ENCODE data around the gene FAM53A.
A peak's percentile ranks its signal among the peaks of the same experiment; 100 is the strongest.

Gene FAM53A

DNA sequence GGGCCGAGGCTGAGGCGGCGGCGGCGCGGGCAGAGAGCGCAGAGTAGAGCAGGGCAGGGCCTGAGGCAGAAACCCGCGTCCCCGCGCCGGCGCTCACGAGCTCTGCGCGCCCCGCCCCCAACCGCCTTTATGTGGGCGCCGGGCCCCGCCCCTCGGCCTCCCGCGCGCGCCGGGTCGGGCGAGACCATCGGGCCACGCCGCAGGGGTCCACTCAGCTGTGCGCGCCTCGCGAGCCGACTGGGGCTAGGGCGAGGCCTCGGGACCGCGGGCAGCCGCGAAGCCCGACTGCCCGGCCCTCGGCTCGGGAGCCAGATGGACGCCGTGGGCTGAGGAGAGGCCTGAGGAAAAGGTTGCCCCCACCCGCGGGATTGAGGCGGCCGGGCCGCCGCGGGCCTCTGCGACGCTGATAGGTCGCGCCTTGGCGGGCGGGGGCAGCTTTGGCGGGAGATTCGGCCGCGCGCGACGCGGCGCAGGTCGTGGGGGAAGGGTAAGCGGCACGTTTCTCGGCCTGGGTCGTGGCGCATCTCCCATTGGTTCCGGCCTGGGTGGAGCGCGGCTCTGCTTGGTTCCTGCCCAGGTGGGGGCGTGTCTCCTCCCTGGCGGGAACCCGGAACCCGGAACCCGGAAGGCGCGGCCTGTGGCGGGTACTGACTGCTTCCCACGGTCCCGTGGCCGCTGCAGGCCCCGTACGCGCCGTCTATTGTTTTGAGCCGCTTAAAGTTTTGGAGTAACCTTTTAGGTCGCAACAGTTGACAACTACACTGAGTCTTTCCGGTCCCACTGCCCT lies 28.3 kb upstream of the FAM53A start, which contains the start of gene SLBP (continued):
- no peak for TF ChIP-seq ZNF571 (tag by site-specific recombination; IDR thresholded peaks at IDR 0.05)
- TF ChIP-seq ZFHX2 (tag by site-specific recombination; conservative IDR thresholded peaks at IDR 0.05), result peak; percentile 77
- no peak for TF ChIP-seq ZNF311 (tag by site-specific recombination; IDR thresholded peaks at IDR 0.05; ENCODE audit: borderline replicate concordance)
- peak; percentile 16; the same call in 1 of the 2 replicates for TF ChIP-seq ZIC2 (tag by site-specific recombination; IDR thresholded peaks at IDR 0.05)
- TF ChIP-seq SP7 (tag by site-specific recombination; IDR thresholded peaks at IDR 0.05), result peak; percentile 72
- no peak for TF ChIP-seq ZNF416 (tag by site-specific recombination; IDR thresholded peaks at IDR 0.05)
- TF ChIP-seq ZNF843 (tag by site-specific recombination; IDR thresholded peaks at IDR 0.05), result peak; percentile 63; the same call in 1 of the 2 replicates
- TF ChIP-seq, protein P1, sequence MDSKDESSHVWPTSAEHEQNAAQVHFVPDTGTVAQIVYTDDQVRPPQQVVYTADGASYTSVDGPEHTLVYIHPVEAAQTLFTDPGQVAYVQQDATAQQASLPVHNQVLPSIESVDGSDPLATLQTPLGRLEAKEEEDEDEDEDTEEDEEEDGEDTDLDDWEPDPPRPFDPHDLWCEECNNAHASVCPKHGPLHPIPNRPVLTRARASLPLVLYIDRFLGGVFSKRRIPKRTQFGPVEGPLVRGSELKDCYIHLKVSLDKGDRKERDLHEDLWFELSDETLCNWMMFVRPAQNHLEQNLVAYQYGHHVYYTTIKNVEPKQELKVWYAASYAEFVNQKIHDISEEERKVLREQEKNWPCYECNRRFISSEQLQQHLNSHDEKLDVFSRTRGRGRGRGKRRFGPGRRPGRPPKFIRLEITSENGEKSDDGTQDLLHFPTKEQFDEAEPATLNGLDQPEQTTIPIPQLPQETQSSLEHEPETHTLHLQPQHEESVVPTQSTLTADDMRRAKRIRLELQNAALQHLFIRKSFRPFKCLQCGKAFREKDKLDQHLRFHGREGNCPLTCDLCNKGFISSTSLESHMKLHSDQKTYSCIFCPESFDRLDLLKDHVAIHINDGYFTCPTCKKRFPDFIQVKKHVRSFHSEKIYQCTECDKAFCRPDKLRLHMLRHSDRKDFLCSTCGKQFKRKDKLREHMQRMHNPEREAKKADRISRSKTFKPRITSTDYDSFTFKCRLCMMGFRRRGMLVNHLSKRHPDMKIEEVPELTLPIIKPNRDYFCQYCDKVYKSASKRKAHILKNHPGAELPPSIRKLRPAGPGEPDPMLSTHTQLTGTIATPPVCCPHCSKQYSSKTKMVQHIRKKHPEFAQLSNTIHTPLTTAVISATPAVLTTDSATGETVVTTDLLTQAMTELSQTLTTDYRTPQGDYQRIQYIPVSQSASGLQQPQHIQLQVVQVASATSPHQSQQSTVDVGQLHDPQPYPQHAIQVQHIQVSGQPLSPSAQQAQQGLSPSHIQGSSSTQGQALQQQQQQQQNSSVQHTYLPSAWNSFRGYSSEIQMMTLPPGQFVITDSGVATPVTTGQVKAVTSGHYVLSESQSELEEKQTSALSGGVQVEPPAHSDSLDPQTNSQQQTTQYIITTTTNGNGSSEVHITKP (tag by site-specific recombination; IDR thresholded peaks at IDR 0.05), result peak; percentile 98
- TF ChIP-seq KLF9 (tag by site-specific recombination; IDR thresholded peaks at IDR 0.05; ENCODE audit: low read depth), result peak; percentile 90
- TF ChIP-seq ZNF335 (tag by site-specific recombination; conservative IDR thresholded peaks at IDR 0.05), result peak; percentile 55
- peak; percentile 81; the same call in 1 of the 2 replicates for TF ChIP-seq BCL11B (tag by site-specific recombination; IDR thresholded peaks at IDR 0.05; ENCODE audit: low read depth)
- TF ChIP-seq ZNF560 (tag by site-specific recombination; IDR thresholded peaks at IDR 0.05; ENCODE audit: borderline replicate concordance), result no peak
- peak; percentile 92 for TF ChIP-seq SP3 (tag by site-specific recombination; IDR thresholded peaks at IDR 0.05)
- TF ChIP-seq, protein P2, sequence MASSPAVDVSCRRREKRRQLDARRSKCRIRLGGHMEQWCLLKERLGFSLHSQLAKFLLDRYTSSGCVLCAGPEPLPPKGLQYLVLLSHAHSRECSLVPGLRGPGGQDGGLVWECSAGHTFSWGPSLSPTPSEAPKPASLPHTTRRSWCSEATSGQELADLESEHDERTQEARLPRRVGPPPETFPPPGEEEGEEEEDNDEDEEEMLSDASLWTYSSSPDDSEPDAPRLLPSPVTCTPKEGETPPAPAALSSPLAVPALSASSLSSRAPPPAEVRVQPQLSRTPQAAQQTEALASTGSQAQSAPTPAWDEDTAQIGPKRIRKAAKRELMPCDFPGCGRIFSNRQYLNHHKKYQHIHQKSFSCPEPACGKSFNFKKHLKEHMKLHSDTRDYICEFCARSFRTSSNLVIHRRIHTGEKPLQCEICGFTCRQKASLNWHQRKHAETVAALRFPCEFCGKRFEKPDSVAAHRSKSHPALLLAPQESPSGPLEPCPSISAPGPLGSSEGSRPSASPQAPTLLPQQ (tag by site-specific recombination; IDR thresholded peaks at IDR 0.05), result peak; percentile 70; the same call in 1 of the 2 replicates
- peak; percentile 72; the same call in 1 of the 2 replicates for TF ChIP-seq ZBTB17 (tag by site-specific recombination; IDR thresholded peaks at IDR 0.05)
- TF ChIP-seq GLIS2 (tag by site-specific recombination; IDR thresholded peaks at IDR 0.05), result peak; percentile 94
- peak; percentile 83 for TF ChIP-seq KLF16 (tag by site-specific recombination; IDR thresholded peaks at IDR 0.05)
- TF ChIP-seq, protein P3, sequence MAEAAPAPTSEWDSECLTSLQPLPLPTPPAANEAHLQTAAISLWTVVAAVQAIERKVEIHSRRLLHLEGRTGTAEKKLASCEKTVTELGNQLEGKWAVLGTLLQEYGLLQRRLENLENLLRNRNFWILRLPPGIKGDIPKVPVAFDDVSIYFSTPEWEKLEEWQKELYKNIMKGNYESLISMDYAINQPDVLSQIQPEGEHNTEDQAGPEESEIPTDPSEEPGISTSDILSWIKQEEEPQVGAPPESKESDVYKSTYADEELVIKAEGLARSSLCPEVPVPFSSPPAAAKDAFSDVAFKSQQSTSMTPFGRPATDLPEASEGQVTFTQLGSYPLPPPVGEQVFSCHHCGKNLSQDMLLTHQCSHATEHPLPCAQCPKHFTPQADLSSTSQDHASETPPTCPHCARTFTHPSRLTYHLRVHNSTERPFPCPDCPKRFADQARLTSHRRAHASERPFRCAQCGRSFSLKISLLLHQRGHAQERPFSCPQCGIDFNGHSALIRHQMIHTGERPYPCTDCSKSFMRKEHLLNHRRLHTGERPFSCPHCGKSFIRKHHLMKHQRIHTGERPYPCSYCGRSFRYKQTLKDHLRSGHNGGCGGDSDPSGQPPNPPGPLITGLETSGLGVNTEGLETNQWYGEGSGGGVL (tag by site-specific recombination; IDR thresholded peaks at IDR 0.05), result peak; percentile 89
- peak; percentile 63; the same call in 1 of the 2 replicates for TF ChIP-seq ZNF561 (tag by site-specific recombination; IDR thresholded peaks at IDR 0.05; ENCODE audit: borderline replicate concordance)
- TF ChIP-seq, protein P4, sequence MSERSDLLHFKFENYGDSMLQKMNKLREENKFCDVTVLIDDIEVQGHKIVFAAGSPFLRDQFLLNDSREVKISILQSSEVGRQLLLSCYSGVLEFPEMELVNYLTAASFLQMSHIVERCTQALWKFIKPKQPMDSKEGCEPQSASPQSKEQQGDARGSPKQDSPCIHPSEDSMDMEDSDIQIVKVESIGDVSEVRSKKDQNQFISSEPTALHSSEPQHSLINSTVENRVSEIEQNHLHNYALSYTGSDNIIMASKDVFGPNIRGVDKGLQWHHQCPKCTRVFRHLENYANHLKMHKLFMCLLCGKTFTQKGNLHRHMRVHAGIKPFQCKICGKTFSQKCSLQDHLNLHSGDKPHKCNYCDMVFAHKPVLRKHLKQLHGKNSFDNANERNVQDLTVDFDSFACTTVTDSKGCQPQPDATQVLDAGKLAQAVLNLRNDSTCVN (tag by site-specific recombination; optimal IDR thresholded peaks at IDR 0.05), result peak; percentile 93
- peak; percentile 75 for TF ChIP-seq ZXDB (tag by site-specific recombination; IDR thresholded peaks at IDR 0.05)
- TF ChIP-seq, protein P5, sequence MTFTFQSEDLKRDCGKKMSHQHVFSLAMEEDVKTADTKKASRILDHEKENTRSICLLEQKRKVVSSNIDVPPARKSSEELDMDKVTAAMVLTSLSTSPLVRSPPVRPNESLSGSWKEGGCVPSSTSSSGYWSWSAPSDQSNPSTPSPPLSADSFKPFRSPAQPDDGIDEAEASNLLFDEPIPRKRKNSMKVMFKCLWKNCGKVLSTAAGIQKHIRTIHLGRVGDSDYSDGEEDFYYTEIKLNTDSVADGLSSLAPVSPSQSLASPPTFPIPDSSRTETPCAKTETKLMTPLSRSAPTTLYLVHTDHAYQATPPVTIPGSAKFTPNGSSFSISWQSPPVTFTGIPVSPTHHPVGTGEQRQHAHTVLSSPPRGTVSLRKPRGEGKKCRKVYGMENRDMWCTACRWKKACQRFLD (tag by site-specific recombination; IDR thresholded peaks at IDR 0.05), result no peak
- TF ChIP-seq ZBTB8A (tag by site-specific recombination; IDR thresholded peaks at IDR 0.05), result peak; percentile 82
- TF ChIP-seq, protein P6, sequence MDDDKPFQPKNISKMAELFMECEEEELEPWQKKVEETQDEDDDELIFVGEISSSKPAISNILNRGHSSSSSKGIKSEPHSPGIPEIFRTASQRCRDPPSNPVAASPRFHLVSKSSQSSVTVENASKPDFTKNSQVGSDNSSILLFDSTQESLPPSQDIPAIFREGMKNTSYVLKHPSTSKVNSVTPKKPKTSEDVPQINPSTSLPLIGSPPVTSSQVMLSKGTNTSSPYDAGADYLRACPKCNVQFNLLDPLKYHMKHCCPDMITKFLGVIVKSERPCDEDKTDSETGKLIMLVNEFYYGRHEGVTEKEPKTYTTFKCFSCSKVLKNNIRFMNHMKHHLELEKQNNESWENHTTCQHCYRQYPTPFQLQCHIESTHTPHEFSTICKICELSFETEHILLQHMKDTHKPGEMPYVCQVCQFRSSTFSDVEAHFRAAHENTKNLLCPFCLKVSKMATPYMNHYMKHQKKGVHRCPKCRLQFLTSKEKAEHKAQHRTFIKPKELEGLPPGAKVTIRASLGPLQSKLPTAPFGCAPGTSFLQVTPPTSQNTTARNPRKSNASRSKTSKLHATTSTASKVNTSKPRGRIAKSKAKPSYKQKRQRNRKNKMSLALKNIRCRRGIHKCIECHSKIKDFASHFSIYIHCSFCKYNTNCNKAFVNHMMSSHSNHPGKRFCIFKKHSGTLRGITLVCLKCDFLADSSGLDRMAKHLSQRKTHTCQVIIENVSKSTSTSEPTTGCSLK (tag by site-specific recombination; IDR thresholded peaks at IDR 0.05), result no peak
- TF ChIP-seq ZEB2 (tag by site-specific recombination; IDR thresholded peaks at IDR 0.05), result peak; percentile 93
- TF ChIP-seq, protein P7, sequence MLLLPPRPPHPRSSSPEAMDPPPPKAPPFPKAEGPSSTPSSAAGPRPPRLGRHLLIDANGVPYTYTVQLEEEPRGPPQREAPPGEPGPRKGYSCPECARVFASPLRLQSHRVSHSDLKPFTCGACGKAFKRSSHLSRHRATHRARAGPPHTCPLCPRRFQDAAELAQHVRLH (tag by site-specific recombination; IDR thresholded peaks at IDR 0.05), result peak; percentile 93
- TF ChIP-seq HOXD13 (CRISPR knock-in tag; IDR thresholded peaks at IDR 0.05; ENCODE audit: borderline replicate concordance), result peak; percentile 71; the same call in 1 of the 2 replicates
- no peak for TF ChIP-seq ZSCAN16 (tag by site-specific recombination; IDR thresholded peaks at IDR 0.05)

Data from HEK293 (cell line).